H1 (cell line): ENCODE measurements around the gene PRPF6. TPM values are rescaled to one million over a fixed set of nuclear protein-coding genes. Genes with fewer than 3 reads are reported as not detected.
A peak's percentile ranks its signal among the peaks of the same experiment; 100 is the strongest.

Experiments
- PHF8 ChIP-seq: fragments of 200-600 bp; sonication (generic); conservative IDR thresholded peaks from 2 replicates; pipeline ENCODE4 v1.7.1; 2012; ENCODE audit warnings: low read depth, mild to moderate bottlenecking, inconsistent platforms, low read length, moderate library complexity
- RXRA ChIP-seq: IDR thresholded peaks from 2 replicates; pipeline ENCODE4 v1.6.1; 2011; ENCODE audit warnings: low read depth, mild to moderate bottlenecking, low read length, moderate library complexity; ENCODE audit not compliant: insufficient read depth
- SIRT6 ChIP-seq: IDR thresholded peaks from one replicate; pipeline ENCODE4 v1.7.1; 2012; ENCODE audit warnings: low read length, inconsistent platforms
- SUZ12 ChIP-seq: fragments of 200-600 bp; sonication (generic); IDR thresholded peaks from 2 replicates; pipeline ENCODE4 v1.6.1; 2012; ENCODE audit warnings: mild to moderate bottlenecking, inconsistent platforms, low read length, moderate library complexity, mixed read lengths
- polyA plus RNA-seq, 7 experiments: library from polyadenylated mRNA; depleted of rRNA in 3 of 7; stranded (reverse) in 5 of 7; unstranded in 2 of 7; fragments of >200 nt in 5 of 7; fragments of 200-250 nt in 2 of 7; gene quantifications; 1 replicate in 5 of 7; 2 replicates in 1 of 7; 4 replicates in 1 of 7; pipeline versions ENCODE4 v1.2.1 to v1.2.3, GENCODE V29; 2011 to 2013; ENCODE audit warnings: missing spikeins in 2 of 7, mixed read lengths in 2 of 7
- total RNA-seq: library from RNA; stranded (reverse); fragmentation: NEBNext Ultra II Directional; extraction: Animal tissue kit (Norgen Biotek cat#: 25700); gene quantifications from 2 replicates; pipeline ENCODE4 v1.2.1, GENCODE V29; 2021

PRPF6 gene
- total and polyA plus RNA-seq, 2 of the 8 experiments (the other 6 are each of a cell fraction or from before 2014, with no cell fraction given) = 27.9 to 76.9 TPM

GRCh38 chr20:64039293-64040160 lies 58.6 kb downstream of the PRPF6 start (continued):
- no peak for TF ChIP-seq PHF8
- TF ChIP-seq SIRT6 = no peak
- peak; percentile 4; the same call in 1 of the 2 replicates for TF ChIP-seq SUZ12
- no peak for TF ChIP-seq RXRA
